ENCODE results near the gene H1-8.
"Not testable (repeated sequence)": the region's sequence is repeated elsewhere in the genome, so short reads cannot be mapped to it uniquely, and the experiment has no call there.

H1-8 gene, protein sequence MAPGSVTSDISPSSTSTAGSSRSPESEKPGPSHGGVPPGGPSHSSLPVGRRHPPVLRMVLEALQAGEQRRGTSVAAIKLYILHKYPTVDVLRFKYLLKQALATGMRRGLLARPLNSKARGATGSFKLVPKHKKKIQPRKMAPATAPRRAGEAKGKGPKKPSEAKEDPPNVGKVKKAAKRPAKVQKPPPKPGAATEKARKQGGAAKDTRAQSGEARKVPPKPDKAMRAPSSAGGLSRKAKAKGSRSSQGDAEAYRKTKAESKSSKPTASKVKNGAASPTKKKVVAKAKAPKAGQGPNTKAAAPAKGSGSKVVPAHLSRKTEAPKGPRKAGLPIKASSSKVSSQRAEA

DNA sequence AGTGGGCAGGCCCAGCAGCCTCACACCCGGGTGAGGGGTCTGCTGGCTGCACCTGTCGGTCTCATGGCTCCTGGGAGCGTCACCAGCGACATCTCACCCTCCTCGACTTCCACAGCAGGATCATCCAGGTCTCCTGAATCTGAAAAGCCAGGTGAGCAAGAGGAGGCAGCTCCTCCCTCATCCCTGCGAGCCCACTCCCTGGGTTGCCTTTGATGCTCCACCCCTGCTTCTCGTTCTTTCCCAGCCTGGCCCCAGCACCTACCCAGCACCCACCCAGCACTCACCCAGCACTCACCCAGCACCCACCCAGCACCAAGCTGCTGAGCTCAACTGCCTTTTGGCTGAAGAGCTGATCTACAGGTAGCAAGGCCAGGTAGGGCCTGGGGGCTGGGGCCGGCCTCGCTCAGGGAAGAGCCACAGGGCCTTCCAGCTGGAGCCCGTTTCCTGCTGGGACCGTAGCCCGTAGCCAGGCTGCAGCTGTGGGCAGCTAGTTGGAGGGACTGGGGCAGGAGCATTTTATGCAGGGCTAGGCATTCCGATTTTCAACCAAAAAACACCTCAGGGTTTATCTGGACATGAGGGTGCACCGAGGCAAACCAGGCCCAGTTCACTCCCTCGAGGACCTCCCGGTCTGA lies at the start of gene H1-8:
Gene H1-8, plus strand, starts transcription at position 20 of the 635 bp plus-strand sequence. Its CDS starts 44 bp downstream, at position 64.
- DNase-seq, result no peak

DNA sequence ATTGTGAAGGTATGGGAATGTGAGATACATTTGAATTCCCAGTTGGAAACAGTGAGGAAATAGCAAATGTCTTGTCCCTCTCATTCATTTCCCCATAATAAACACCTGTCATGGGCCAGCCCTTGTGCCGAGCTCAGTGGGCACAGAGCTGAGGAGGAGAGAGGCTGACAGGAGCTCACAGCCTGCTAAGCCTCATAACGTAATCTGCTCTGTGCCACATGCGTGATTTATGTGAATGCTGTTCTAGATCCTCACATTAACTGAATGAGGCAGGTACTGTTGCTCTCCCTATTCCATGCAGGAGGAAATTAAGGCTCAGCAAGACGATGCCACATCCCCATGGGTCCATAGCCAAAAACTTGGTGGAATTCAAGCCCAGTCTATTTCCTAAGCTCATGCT lies 49.8 kb upstream of the H1-8 start:
- no peak for DNase-seq

DNA sequence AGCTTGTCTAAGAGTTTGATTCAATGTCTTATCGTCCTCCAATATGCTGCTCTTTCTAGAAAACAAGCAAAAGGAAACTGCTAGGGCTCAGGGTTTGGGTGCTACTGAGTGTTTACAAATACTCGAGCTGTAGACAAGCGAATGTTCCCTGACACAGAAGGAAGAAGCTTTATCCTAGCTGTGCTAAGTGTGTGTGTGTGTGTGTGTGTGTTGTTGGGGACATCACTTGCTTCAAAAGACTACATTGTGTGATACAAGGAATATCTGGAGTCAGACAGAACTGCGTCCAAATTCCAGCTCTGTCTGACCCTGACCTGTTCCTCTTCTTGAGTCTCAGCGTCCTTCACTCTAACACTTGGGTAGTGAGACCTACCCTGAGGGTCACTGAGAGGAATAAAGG lies 48.5 kb upstream of the H1-8 start:
- DNase-seq, result not testable (repeated sequence)

DNA sequence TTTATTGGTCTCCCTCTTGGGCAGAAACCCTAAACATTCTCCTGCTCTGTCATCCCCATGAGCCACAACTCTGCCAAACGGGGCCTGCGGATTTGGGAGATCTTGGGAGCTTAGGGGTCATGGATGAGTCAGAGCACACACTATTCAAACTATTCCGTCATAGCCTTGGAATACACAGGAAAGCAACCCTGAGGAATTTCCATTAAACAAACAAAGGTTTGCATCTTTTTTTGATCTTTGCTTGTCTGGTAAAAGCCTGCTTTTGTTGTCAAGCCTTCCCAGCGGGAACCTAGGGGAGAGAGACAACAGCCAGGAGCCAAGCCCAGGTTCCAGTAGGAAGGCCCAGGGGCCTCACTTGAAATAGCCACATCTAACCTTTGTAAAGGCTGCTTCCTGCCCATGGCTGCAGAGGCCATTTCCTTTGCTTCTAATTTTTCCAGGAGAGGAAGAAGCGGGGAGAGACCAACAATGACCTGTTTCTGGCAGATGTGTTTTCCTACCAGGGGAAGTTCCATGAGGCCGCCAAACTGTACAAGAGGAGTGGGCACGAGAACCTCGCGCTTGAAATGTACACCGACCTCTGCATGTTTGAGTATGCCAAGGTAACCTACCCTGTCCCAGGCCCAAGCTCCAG lies 47.9 kb upstream of the H1-8 start:
- DNase-seq, result not testable (repeated sequence)

DNA sequence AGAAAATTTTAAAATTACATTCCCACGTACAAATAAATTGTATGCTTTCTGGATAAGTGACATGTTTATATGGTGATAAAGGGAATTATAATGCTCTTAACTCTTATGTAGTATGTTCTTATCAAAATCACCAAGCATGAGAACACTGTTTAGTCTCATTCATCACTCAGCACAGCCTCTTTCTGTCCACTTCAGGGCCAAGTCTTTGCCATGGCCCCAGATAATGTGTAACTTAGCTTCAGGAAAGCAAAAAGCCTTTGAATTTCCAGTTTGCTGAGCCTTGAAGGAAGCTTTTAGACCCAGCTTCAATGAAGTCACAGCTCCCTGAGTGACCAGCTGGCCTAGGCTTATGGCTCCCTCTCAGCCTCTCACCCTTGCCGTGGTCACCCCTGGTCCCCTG lies 45.1 kb upstream of the H1-8 start:
- not testable (repeated sequence) for DNase-seq

DNA sequence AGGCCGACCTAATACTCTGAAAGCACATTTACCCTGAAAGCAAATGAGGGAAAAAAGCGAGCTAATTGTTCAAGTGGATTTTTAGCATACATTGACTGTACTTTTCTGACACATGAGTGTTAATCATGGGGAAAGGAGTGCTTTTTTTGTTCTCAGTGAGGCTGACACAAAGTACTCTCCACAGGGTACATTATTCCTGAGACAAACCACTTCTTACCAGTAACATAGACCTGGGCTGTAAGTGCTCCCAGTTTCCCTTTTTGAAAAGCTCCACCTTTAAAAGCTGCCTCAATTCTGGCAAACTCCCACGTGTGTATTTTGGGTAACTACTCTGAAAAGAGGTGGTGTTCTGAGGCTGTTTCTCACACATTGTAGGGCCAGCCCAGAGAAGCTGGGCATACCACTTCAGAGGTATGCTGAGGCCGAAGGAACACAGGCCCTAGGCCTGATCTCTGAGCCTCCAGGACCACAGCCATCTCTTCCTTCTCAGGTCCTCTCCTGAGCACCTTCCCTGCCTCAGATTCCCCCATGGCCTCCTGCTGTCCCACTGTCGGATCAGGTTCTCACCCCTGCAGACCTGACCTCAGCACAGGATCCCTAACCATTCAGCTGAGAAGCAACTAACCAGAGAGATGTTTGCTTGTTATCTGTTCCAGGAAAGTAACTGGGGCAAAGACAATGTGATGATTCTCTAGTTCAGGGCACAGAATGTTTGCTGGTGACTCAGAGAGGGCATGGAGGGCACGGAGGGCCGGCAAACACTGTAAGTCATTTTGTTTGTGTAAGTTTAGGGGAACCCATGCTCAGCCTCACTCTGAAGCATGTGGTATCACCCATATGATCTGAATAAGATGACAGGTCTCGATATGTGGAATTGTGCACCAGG lies 44.1 kb upstream of the H1-8 start:
- DNase-seq, result not testable (repeated sequence)

DNA sequence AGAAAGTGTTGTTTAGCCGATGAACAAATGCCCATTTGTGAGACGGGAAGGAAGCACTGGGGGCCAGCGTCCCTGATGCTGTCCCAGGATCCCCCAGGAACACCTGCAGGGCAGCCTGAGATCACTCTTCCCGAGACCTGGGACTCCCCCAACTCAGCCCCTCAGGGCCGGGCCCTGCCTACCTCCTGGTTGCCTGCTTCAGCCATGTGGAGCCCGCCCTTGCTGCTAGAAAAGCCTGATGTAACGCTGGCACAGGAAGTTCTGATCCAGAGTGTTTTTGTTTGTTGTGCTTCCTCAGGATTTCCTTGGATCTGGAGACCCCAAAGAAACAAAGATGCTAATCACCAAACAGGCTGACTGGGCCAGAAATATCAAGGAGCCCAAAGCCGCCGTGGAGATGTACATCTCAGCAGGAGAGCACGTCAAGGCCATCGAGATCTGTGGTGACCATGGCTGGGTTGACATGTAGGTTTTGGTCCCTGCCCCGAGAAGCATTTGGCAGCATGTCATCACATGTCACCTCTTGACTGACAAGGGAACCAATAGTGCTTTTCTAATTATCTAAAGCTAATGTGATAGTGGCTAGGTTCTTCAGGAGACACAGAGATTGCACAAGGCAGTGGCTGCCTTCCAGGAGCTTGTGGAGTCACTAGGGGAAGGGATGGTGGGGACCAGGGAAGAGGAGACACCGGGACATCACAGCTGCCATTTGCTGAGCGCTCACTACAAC lies 43.2 kb upstream of the H1-8 start:
- not testable (repeated sequence) for DNase-seq

DNA sequence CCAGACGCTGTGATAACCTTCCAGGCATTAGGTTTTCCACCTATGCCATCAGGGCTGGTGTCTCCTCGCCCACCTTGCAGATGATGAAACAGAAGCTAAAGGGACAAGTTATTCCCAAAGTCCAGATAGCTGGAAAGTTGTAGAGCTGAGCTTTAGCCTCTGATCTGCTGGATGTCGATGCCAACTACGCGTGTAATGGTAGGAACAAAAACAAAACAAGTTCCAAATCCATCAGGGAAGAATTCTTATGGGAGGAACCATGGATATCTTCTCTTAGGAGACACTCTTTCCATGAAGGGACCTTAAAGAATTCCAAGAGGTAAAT lies 42.7 kb upstream of the H1-8 start:
- no peak for DNase-seq

DNA sequence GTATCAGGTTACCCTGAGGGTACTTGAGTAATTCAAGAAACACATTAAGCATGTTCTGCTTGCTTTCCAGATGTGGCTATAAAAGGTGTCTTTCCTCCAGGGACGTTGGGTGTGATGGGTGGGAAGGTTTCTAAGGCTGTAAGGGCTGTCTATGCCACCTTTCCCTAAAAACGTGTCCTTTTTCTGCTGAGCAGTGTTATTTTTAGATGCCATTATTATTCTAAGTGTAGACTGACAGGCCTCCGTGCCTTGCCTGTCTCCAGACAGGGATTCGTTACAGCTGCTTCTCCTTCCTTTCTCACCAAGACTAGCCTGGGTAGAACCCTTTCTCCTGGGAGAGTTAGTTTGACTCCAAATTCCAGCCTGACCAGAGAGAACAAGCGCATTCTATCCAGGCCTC lies 41.3 kb upstream of the H1-8 start:
- DNase-seq, result no peak

DNA sequence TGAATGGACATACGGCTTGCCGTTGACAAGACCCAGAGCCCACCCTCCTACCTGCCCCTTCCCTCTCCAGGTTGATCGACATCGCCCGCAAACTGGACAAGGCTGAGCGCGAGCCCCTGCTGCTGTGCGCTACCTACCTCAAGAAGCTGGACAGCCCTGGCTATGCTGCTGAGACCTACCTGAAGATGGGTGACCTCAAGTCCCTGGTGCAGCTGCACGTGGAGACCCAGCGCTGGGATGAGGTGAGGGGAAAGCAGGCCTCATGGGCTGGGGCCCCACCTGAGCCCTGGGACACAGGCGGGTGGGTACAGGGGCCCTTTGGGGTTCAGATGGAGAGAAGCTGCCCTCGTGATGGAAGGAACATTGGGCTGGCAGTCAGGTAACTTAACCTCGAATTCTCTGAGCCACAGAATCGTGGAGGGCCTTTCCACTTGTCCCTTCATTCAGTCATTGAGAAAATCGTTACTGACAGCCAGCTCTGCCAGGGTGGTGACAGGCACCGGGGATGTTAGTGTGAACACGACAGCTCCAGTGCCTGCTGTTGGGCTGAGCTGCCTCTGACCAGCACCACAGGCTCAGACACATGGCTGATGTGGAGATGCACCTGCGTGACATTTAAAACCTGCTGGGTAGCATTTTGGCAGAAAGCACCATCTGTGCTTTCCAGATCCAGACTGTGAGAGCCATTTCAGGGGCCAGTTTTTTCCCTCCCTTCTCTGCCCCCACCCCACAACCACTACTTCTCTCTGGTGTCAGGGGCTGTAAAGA lies 40.1 kb upstream of the H1-8 start:
- DNase-seq, result no peak

DNA sequence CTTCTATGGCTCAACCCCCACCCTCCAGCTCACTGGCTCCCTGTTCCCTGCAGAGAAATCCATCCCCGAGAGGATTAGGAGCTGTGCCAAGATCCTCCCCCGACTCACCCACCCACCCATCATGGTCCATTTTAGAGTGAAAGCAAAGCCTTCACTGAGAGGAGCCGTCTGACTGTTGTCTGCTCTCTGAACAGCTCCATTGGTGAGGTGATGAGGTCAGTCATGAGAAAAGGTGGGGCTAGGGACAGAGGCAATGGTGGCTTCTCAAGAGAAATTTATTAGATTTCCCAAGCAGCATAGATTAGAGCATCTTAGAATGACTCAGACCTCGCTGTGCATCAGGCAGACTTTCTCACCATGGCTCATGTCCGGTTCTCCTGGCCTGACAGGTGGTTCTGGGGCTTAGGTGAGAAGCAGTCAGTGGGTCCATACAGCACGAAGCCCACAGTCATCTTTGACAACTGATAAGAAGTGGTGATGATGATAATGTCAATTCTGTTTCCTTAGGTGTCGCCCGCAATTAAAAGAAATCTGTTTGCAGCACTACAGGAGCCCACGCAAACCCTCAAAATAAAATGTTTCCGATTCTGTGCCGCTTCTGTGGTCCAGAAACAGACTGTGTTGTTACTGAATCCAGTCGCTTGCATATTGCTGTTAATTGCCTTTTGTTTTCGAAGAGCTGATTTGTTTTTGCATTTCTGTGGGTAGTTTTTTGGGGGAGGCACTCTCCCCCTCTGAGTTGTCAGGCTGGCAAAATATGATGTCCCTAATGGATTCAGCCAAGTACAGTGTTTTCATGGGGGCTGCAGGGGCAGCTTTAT lies 39.3 kb upstream of the H1-8 start:
- DNase-seq, result no peak

DNA sequence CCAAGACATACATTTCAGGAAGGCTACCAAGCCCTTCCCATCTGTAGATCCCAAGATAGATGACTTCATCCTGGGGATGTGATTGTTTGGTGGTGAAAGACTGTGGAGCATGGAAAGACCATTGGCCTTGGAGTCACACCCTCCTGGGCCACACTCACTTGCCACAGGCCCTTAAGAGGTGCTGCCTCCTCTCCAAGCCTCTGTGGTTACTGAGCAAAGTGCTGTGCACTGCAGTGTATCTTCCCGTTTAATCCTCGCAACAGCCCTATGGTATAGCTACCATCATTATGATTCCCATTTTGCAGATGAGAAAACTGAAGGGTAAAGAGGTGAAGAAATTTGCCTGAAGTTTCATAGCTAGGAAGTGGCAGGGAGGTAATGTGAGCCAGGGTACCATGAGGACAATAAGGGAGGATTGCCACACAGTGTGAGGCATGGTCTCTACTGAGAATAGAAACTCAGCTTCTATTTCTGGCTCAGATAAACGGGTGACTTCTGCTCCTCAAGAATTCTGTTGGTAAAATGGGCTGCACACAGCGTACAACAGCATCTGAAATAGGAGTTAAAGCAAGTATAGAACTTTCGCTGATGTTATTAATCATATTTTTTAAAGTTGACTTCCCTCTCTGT lies 38.4 kb upstream of the H1-8 start:
- no peak for DNase-seq

DNA sequence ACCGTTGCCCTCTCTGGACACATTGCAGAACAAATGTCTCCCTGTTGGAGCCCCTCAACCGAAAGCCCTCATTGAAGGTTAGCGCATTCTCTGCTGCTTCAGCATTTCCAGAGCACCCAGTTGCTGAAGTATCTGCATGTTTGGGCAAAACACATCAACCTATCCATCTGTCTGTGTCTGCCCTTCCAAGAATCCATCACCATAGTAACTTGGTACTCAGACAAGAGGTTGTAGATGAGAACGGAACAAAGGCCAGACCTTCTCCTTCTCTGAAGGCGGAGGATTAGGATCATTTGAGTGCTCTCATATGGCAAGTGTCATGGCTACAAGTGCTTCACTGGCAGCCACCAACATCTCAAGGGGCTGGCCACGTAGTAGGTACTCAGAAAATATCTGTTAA lies 37.6 kb upstream of the H1-8 start:
- DNase-seq, result no peak

DNA sequence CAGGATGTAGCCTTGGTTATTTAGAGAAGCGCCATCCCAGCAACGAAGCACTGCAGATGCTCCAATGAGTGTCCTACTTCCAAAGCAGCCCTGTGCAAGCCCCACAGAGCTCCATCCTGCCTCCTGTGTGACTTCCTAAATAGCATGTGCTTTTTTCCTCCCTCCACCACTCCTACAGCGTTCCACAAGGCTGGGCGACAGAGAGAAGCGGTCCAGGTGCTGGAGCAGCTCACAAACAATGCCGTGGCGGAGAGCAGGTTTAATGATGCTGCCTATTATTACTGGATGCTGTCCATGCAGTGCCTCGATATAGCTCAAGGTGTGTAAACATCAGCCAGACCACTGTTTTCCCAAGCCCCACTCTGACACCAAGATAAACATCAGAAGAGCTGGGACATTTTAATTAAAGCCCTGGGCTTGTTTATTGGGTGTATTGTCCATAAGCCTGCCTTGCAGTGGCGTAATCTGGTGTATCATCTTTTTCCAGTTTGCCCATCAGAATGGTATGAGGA lies 36.7 kb upstream of the H1-8 start:
- DNase-seq, result no peak

DNA sequence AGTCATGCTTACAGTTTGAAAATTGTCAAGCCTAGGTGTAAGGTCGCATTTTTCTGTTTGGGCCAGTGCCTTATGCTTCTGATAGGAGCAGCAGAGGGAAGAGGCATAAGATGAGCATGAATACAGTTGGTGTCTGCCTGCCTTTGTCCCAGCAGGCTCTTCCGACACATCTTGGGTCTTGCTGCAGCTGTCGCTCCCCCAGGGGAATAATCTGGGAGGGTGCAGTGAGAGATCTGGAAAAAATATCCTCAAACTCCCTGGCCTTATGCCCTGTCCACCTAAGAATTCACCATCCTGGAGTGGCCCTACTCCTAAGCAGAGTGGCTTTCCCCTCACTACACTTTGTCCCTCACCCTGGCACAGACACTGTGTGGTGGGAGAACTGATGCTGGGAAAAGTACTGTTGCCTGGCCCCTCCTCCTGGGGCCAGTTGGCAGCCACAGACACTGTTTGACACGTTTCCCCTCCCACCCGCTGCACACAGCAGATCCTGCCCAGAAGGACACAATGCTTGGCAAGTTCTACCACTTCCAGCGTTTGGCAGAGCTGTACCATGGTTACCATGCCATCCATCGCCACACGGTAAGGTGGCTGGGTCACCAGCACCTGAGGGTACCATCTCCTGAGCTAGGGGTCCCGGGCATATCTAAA lies 35.7 kb upstream of the H1-8 start:
- DNase-seq, result no peak

DNA sequence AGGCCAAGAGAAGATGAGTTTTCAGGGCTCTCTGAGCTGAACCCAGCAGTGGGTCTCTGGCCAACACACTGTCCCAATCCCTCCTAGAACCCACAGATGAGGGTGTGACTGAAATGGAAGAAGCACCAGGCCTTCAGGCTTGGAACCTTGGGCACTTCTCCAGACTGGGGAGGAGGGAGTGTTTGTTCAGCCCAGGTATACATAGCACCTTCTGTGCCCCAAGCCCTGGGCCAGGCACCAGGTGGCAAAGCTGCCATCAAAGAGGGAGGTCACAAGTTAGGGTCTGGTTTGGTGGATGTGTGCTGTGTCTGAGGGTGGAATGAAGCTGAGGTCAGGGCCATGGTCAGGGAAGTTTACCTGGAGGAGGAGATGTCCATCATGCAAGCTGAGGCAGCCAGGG lies 30.4 kb upstream of the H1-8 start:
- DNase-seq, result no peak

DNA sequence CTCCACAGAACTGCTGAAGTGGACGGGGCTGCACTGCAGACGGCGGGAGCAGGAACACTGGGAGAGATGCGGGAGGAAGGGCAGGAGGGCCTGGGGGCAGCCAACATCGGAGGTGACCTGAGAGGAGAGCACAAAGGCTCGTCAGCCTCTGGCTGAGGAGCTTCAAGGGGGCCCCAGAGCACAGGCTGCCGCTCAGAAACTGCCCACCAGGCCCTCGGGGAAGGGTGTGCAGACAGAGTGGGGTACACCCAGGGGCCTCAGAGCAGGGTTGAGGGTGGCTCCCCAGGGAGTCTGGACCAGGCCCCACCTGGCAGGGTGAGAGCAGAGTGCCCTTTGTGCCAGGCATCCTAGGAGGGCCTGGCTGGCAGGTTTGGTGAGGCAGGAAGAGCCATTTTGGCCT lies 29.3 kb upstream of the H1-8 start:
- no peak for DNase-seq

DNA sequence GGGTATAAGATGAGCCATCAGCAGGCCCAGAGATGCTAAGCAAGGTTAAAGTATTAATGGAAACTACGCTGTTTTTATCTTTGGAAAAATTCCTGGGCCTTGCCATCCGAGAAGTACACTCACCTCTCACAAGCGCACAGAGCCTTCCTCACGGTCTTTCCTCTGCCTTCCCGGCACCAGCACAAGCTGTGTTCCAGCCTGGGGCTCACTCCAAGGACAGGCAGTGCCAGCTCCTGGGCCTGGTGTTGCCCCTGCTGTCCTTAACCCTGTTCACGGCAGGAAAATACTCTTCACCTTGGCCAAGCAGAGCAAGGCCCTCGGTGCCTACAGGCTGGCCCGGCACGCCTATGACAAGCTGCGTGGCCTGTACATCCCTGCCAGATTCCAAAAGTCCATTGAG lies 28.9 kb upstream of the H1-8 start:
- DNase-seq, result no peak

DNA sequence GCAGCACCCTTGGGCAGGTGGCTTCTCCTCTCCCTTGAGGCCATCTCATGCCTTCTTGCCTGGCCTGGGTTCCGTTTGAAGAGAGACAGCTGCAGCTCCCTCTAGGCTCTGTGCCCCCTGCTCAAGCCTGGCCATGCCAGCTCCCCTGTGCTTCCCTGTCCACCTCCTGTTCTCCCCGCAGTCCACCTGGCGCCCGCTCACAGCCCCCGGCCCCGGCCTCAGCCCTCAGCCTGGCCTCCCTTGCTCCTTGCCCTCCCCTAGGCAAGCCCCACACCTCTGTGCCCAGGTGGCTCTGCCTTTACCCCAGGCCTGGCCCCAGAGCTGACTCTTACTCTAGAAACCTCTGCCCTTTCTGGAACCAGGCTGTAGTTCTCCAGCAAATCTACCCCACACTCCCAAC lies 28.4 kb upstream of the H1-8 start:
- DNase-seq, result no peak

Measured in activated naive CD4-positive, alpha-beta T cell treated with anti-CD3 and anti-CD28 coated beads, Interleukin-2, amount 50 U/mL, for 16 hours (primary cell).